NCI-H2029 treated with DMSO at 0.1 percent for 48 hours (cell line): Measurements from ENCODE around the gene DHRSX.
"Not testable (repeated sequence)": the region's sequence is repeated elsewhere in the genome, so short reads cannot be mapped to it uniquely, and the experiment has no call there.

Experiments
- DNase-seq: peaks from one replicate; lab custom pipeline; 2025; lab: John Stamatoyannopoulos, UW

DHRSX gene

DNA sequence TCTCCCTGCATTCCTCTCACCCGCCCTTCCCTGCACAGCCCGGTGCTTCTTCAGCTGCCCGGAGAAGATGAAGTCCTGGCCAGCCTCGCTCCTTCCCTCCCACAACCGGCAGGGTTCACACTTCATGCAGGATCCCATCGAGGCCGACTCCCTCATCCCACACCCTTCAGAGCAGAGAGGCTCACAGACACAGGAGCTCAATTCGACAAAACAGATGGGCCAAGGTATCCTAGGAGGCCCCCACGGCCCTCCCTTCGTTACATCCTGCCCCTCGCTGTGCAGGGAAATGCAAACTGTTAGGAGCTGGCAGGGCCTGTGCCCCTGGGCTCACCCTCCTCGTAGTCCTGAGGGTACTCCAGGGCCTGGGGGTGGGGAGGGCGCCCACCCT, 238.1 kb downstream of the DHRSX start:
- DNase-seq: no peak

DNA sequence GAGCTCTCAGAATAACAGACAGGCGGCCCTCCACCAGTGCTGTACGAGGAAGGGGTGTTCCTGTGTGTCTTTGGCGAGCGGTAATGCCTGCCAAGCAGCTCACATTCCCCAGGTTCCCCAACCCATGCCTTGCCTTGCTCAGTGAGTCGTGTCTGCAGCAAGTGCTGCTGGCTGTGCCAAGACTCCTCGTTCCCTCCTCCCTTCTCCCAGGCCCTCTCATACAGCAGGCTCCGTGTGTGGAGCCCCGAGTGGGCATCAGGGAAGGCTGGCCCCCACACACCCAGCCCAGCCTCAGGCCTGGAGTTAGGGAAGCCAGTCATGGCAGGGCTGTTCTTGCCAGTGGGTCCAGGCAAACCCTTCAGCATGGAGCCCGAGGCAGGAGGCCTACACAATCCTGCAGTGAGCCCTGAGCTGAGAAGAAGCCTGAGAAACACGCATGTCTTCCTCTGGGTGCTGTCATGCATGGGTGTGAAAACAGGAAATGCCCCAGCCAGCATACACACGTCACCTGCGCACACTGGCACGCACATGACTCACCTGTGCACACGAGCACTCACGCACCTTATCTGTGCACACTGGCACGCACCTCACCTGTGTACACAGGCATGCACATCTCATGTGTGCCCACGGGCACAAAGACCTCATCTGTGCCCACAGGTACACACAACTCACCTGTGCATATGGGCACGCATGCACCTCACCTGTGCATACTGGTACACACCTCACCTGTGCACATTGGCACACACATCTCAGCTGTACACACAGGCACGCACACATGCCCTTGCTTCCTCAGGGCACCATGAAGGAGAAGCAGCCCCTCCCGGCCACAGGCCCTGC, 238.7 kb downstream of the DHRSX start:
- DNase-seq: no peak

- DNase-seq: no peak
Measured at GRCh38 chrX:2252331-2253065, 248.3 kb downstream of the DHRSX start.

DNA sequence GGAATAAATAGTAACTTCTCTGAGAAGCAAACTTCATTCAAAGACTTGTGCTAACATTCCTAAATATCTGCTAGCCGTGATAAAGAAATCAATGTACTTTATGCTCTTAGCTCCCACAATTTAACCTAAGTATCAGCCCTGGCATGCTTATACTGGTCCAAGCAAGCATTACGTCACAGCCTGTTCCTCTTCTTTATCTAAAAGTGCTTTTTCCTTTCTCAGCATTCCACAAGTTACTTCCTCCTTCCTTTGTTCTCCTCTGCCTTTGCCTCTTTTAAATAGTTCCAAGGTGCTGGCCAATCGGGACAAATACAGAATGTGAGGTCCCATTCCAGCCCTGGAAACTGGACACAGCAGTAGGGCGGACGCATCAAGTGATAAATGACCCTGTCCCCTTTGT, 249.6 kb downstream of the DHRSX start:
- no peak for DNase-seq

DNA sequence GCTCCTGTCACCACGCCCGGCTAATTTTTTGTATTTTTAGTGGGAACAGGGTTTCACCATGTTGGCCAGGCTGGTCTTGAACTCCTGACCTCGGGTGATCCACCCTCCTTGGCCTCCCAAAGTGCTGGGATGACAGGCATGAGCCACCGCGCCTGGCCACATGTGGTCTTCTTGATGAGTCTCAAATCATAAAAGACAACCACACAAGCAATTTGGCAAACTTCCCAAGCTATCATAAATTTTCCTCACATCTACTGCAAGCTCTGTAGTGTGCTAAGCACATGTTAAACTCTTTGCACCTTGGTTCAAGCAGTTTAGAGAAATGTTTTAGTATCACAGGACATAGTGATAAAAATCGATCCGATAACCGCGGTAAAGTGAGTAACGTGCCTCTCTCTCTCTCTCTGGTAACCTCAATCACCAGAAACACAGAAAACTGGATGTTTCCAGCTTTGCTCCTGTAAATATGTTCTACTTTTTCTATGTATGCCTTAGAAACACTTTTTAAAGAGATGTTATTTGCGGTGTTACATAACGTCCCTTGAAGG, 256.8 kb downstream of the DHRSX start:
- DNase-seq: no peak

- no peak for DNase-seq
Measured at GRCh38 chrX:2242980-2243379, 257.8 kb downstream of the DHRSX start.

GRCh38 chrX:2242326-2242725, 258.4 kb downstream of the DHRSX start:
- DNase-seq: no peak

DNA sequence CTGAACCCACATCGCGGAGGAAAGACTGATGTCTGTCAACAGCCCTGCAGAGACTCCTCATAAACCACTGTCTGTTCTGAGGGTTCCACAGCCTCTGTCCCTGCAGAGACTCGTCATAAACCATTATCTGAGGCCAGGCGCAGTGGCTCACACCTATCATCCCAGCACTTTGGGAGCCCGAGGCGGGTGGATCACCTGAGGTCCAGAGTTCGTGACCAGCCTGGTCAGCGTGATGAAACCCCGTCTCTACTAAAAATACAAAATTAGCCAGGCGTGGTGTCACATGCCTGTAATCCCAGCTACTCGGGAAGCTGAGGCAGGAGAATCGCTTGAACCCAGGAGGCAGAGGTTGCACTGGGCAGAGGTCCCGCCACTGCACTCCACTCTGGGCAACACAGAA, 259.3 kb downstream of the DHRSX start:
- not testable (repeated sequence) for DNase-seq

DNA sequence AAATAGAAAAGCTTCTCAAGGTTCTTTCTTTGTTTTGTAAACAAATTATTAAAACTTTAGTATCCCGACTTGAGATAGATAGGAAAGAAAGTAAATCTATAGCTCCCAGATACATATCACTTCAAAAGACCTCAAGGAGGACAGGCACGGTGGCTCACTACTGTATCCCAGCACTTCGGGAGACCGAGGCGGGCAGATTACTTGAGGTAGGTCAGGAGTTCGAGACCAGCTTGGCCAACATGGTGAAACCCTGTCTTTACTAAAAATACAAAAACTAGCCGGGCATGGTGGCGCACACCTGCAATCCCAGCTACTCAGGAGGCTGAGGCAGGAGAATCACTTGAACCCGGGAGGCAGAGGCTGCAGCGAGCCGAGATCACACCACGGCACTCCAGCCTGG, 260.0 kb downstream of the DHRSX start:
- not testable (repeated sequence) for DNase-seq

- DNase-seq: no peak
Measured at GRCh38 chrX:2237976-2238375, 262.8 kb downstream of the DHRSX start.

- no peak for DNase-seq
Measured at GRCh38 chrX:2231570-2232192, 269.1 kb downstream of the DHRSX start.

- no peak for DNase-seq
Measured at GRCh38 chrX:2230457-2230856, 270.3 kb downstream of the DHRSX start.

DNA sequence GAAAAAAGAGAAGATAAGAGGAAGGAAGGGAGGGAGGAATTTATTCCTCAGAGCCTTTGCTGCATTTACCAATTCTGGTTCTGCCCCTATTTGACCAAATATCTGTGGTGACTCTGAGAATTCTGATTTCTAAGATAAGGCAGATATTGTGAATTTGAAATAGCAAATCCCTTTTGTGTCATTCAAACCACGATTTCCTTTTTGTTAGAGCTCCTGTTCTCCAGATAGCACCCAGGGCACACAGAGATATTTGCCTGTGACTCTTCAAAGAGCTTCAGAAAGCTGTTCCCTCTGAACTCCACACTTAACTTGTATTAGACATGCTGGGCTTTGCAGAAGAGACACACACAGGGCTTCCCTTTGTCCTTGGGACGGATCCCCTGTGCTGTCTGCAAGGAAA, 272.2 kb downstream of the DHRSX start:
- no peak for DNase-seq

DNA sequence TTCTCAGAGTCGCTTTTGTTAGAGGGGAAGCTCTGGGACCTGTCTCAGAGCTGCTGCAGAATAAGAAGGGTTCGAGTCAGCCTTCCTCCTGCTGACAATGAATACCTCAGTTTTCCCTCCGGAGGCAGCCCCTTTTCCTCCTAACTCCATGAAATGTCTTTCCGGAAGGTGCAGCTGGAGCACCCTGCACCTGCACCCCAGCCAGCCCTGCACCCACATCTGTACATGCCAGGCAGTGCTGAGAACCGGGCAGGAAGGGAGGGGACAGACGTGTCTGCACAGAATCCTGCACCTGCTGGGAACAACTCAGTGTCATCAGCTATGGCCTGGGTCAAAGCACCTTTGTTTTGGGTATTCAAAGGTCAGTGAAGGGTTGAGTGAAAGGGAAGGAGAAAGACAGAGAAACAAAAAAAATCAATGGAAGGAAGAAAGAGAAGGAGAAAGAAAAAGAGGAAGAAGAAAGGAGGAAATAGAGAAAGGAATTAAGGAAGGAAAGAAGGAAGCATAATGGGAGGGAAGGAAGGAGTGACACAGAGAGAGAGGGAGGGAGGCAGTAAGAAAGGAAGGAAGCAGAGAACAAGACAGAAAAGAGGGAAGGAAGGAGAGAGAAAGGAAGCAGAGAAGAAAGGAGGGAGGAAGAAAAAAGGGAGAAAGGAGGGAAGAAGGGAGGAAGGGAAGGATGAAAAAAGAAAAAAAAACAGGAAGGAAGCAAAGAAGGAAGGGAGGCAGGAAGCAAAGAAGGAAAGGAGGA, 273.7 kb downstream of the DHRSX start:
- no peak for DNase-seq

DNA sequence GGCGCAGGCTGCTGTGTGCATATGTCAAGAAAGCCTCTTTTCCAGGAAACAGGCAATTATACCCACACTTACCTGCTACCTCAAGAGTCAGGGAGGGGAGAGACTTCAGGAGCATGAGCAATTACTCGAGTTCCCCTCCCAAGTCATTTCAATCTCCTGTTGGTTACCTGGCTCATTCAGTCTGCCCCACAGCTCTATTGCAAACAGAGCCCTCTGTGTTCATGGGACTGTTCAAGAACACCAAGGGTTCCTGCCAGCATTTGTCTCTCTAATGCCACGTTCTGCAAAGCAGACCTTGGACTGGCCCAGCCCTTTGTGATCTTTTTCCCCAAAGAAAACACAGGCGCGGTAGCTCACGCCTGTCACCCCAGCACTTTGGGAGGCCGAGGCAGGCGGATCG, 274.6 kb downstream of the DHRSX start:
- DNase-seq: no peak

GRCh38 chrX:2224597-2225235, 276.1 kb downstream of the DHRSX start:
- DNase-seq: no peak

DNA sequence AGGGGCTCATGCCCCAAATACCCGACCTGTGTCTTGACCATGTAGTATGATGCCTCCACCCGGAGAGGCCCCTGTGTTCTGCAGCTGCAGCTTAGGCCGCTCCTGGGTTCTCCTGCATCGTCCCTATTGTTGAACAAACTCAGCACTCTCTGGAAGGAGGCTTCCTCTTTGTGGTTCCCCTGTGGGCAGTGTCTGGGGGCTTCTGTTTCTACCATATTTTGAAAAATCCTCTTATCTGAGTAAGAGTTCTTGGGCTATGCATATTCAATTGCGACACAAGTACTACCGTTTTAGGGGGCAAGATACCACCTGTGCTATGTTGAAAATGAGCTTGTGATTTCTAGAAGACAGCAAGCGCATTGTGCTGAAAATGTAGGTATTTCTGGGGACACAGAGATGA, 276.6 kb downstream of the DHRSX start:
- no peak for DNase-seq

DNA sequence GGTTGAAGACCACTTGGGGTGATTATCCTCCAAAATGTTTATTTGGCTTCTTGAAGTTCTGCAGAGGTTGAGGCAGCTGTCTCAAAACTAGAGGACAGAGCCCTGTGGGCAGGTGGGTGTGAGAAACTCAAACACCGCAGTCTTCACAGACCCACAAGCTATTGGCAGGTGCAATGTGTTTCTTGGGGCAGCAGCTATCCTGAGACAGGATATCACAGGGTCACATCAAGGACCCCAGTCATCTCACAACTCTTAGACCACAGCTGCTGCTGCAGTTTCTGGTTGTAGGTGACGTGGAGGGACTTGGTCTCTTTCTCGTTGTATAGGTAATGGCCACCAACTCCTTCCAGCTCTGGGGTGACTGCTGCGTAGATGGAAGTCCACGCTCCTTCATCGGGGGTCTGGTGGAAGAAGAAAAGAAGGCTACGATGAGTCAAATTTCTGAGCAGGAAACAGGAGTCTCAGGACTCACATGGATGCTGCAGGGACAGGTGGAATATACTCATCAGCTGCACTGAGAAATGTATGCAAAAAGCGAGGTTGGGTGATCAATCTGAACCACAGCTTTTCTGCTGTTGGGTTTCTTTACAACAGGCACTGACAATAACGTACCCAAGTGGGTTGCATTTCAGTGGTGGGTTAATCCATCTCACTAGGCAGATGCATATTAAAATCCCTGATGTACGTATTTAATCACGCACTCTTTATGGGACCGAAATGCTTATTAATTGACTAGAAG, 279.8 kb downstream of the DHRSX start:
- DNase-seq: no peak

- DNase-seq: no peak
Measured at GRCh38 chrX:2220296-2220695, 280.5 kb downstream of the DHRSX start.

- DNase-seq: not testable (repeated sequence)
Measured at GRCh38 chrX:2214138-2214823, 286.5 kb downstream of the DHRSX start.
